Gastrocnemius medialis (tissue), 4 donors: ENCODE measurements around the gene AFTPH. TPM values are rescaled to one million over a fixed set of nuclear protein-coding genes. Genes with fewer than 3 reads are reported as not detected.

ENCODE experiments used
- ATAC-seq, 2 donors: fragments of 150-250 bp; one replicate each; pipeline ENCODE4 v1.9.1; 2016
- DNase-seq, 2 donors: peaks; one replicate each; pipeline ENCODE4 v3.0.0-alpha.2; 2019
- H3K27ac ChIP-seq, 4 donors: fragments of 200-600 bp; sonication (generic); 1 replicate in 1 of 4; 2 replicates in 3 of 4; pipeline ENCODE4 v1.5.1; 2016 to 2018; ENCODE audit warnings: mild to moderate bottlenecking in 2 of 4, moderate library complexity in 1 of 4
- H3K27me3 ChIP-seq, 3 donors: fragments of 200-600 bp; sonication (generic) in 2 of 3; 1 replicate in 1 of 3; 2 replicates in 2 of 3; pipeline versions ENCODE4 v1.5.1 to v1.6.0; 2016 to 2019; ENCODE audit warnings: mild to moderate bottlenecking in 1 of 3, moderate library complexity in 1 of 3
- H3K36me3 ChIP-seq, 2 donors: fragments of 200-600 bp; sonication (generic) in 1 of 2; one replicate each; pipeline ENCODE4 v1.5.1; 2017 to 2018
- H3K4me1 ChIP-seq, 2 donors: fragments of 200-600 bp; sonication (generic) in 1 of 2; one replicate each; pipeline ENCODE4 v1.5.1; 2016 to 2017; ENCODE audit warnings: mild to moderate bottlenecking in 2 of 2
- H3K4me3 ChIP-seq, 4 donors: fragments of 200-600 bp; sonication (generic) in 3 of 4; 1 replicate in 1 of 4; 2 replicates in 3 of 4; pipeline ENCODE4 v1.5.1; 2016 to 2019; ENCODE audit warnings: mild to moderate bottlenecking in 2 of 4
- H3K9me3 ChIP-seq, 3 donors: fragments of 200-600 bp; sonication (generic) in 2 of 3; 1 replicate in 1 of 3; 2 replicates in 2 of 3; pipeline ENCODE4 v1.5.1; 2016 to 2019
- CTCF ChIP-seq, 5 experiments: fragments of 450-650 bp in 3 of 5; fragments of 200-600 bp in 2 of 5; sonication (generic) in 2 of 5; IDR thresholded peaks in 4 of 5; conservative IDR thresholded peaks in 1 of 5; 1 replicate in 4 of 5; 2 replicates in 1 of 5; pipeline ENCODE4 v1.5.1; 2016 to 2019; ENCODE audit warnings: antibody characterized with exemption in 5 of 5, mild to moderate bottlenecking in 3 of 5, moderate library complexity in 3 of 5
- POLR2A ChIP-seq, 2 donors: fragments of 450-650 bp; IDR thresholded peaks; one replicate each; pipeline ENCODE4 v1.6.1; 2017; ENCODE audit warnings: antibody characterized with exemption in 2 of 2, mild to moderate bottlenecking in 2 of 2, moderate library complexity in 2 of 2
- in situ Hi-C, 4 donors: fragments of 200-750 bp; cut with MboI; loops; one replicate each; pipeline versions ENCODE4 v1.15.0 to v1.8.0; 2017; ENCODE audit warnings: low sequenced_read_pairs in 4 of 4
- intact Hi-C: fragments of 100-400 bp; cut with DNase I; formaldehyde crosslinking; loops from one replicate; pipeline ENCODE4 v1.15.1; 2023; ENCODE audit warnings: low total_unique reads
- total RNA-seq, 4 donors: library from RNA; depleted of rRNA; stranded (reverse); fragments of >200 nt; gene quantifications; one replicate each; pipeline versions ENCODE4 v1.1.0 to v1.2.3, GENCODE V29; 2016

The AFTPH gene
- total RNA-seq, 4 donors from 2014 or later, result 13.9 to 18.1 (median 14.8) TPM

DNA sequence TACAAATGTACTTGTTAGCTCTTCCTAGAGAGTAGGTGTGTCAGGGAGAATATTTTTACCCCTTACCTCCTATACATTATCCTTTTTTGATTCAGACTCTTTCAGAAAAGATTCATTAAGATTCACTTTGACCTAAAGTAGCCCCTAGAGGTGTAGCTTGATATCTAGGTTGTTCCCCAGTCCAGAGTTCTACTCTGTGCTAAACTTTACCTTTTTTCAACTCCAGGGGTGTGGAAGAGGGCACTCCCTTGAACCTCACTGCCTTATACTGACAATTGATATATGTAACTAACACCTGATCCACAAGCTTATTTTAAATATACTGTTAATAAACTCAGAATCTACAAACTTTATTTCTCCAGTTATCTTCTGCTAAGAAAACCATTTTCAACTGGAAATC, 30.0 kb downstream of the AFTPH start:
- DNase-seq (no peak), ATAC-seq (no peak)
- H3K4me1 ChIP-seq, result peaks cover 4 to 12% of the 10 kb centered on the region in 2 donors
- no peaks in the 10 kb centered on the region for H3K9me3 ChIP-seq
- no peak overlapping the region for H3K27ac ChIP-seq
- in situ Hi-C loops (no loop called here), intact Hi-C loops (no loop called here)
- H3K27me3 ChIP-seq, result no peaks in the 10 kb centered on the region
- H3K36me3 ChIP-seq, result no peaks in the 10 kb centered on the region
- no peak overlapping the region for H3K4me3 ChIP-seq
- no peak for TF ChIP-seq POLR2A (IDR thresholded peaks at IDR 0.05)

GRCh38 chr2:64558445-64559081, 34.4 kb downstream of the AFTPH start:
- ATAC-seq (no peak), DNase-seq (no peak)
- no peaks in the 10 kb centered on the region for H3K9me3 ChIP-seq
- TF ChIP-seq CTCF (IDR thresholded peaks at IDR 0.05 in 4 of 5, conservative IDR thresholded peaks at IDR 0.05 in 1 of 5) (no peak), POLR2A (IDR thresholded peaks at IDR 0.05) (no peak)
- in situ Hi-C loops, result no loop called here
- H3K36me3 ChIP-seq, result no peaks in the 10 kb centered on the region
- no peak overlapping the region for H3K27ac ChIP-seq
- H3K27me3 ChIP-seq, result no peaks in the 10 kb centered on the region
- intact Hi-C loops, result no loop called here
- peaks cover 4 to 12% of the 10 kb centered on the region in 2 donors for H3K4me1 ChIP-seq
- no peak overlapping the region for H3K4me3 ChIP-seq

GRCh38 chr2:64562148-64562784, 38.1 kb downstream of the AFTPH start:
- H3K4me3 ChIP-seq, result no peak overlapping the region
- no peak for ATAC-seq
- no peaks in the 10 kb centered on the region for H3K36me3 ChIP-seq
- no peaks in the 10 kb centered on the region for H3K9me3 ChIP-seq
- DNase-seq, result no peak
- intact Hi-C loops (loop anchor here (1.0 to 2.0 kb wide), 2 partner anchors 39 to 232 kb away; no protein-coding TSS in a partner anchor), in situ Hi-C loops (no loop called here)
- H3K4me1 ChIP-seq, result peaks cover 5 to 16% of the 10 kb centered on the region in 2 donors
- TF ChIP-seq POLR2A (IDR thresholded peaks at IDR 0.05) (no peak), CTCF (IDR thresholded peaks at IDR 0.05 in 4 of 5, conservative IDR thresholded peaks at IDR 0.05 in 1 of 5) (peak in 2 of 5 experiments; percentile 40 to 41)
- H3K27me3 ChIP-seq, result no peaks in the 10 kb centered on the region
- no peak overlapping the region for H3K27ac ChIP-seq

- ATAC-seq (no peak), DNase-seq (no peak)
- Histone ChIP-seq H3K9me3 (no peaks in the 10 kb centered on the region), H3K27ac (no peak overlapping the region), H3K4me1 (peaks cover 5 to 16% of the 10 kb centered on the region in 2 donors), H3K36me3 (peaks cover 0 to 4% of the 10 kb centered on the region in 2 donors), H3K27me3 (no peaks in the 10 kb centered on the region), H3K4me3 (no peak overlapping the region)
- in situ Hi-C loops, result no loop called here
- intact Hi-C loops, result loop anchor here (2.0 kb wide), 1 partner anchor 41 kb away; no protein-coding TSS in a partner anchor
- no peak for TF ChIP-seq CTCF (IDR thresholded peaks at IDR 0.05 in 4 of 5, conservative IDR thresholded peaks at IDR 0.05 in 1 of 5)
- TF ChIP-seq POLR2A (IDR thresholded peaks at IDR 0.05), result no peak
Measured at GRCh38 chr2:64563436-64563938, 39.4 kb downstream of the AFTPH start.
